ENCODE measurements around the gene DPH3. TPM values are rescaled to one million over a fixed set of nuclear protein-coding genes. Genes with fewer than 3 reads are reported as not detected.

Gene DPH3
- total RNA-seq, 1 experiment from 2014 or later = 16.5 TPM

Other genes with a start within 250 kb of the DPH3 start
- not detected in 2 replicates for gene GALNT15, start 90.3 kb downstream of the DPH3 start, total RNA-seq (2014; rRNA removed; shearing (Covaris generic))
- 10.8 and 14.8 TPM in 2 replicates for gene OXNAD1, start 269 bp upstream of the DPH3 start, total RNA-seq (2014; rRNA removed; shearing (Covaris generic))
- 11.6 and 21.3 TPM in 2 replicates for gene RFTN1, start 248.8 kb upstream of the DPH3 start, total RNA-seq (2014; rRNA removed; shearing (Covaris generic))

Measured in G401 (cell line).